ENCODE measurements around the gene HS6ST2.

Gene HS6ST2

GRCh38 chrX:132694382-132694781, 264.0 kb downstream of the HS6ST2 start:
- H3K27ac ChIP-seq = no peak overlapping the region
- no peak for TF ChIP-seq ZFX (IDR thresholded peaks at IDR 0.05)
- TF ChIP-seq, protein P1, sequence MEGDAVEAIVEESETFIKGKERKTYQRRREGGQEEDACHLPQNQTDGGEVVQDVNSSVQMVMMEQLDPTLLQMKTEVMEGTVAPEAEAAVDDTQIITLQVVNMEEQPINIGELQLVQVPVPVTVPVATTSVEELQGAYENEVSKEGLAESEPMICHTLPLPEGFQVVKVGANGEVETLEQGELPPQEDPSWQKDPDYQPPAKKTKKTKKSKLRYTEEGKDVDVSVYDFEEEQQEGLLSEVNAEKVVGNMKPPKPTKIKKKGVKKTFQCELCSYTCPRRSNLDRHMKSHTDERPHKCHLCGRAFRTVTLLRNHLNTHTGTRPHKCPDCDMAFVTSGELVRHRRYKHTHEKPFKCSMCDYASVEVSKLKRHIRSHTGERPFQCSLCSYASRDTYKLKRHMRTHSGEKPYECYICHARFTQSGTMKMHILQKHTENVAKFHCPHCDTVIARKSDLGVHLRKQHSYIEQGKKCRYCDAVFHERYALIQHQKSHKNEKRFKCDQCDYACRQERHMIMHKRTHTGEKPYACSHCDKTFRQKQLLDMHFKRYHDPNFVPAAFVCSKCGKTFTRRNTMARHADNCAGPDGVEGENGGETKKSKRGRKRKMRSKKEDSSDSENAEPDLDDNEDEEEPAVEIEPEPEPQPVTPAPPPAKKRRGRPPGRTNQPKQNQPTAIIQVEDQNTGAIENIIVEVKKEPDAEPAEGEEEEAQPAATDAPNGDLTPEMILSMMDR (conservative IDR thresholded peaks at IDR 0.05) = no peak

- H3K27ac ChIP-seq = no peak overlapping the region
- TF ChIP-seq, protein P1 (conservative IDR thresholded peaks at IDR 0.05) = no peak
- no peak for TF ChIP-seq ZFX (IDR thresholded peaks at IDR 0.05)
Measured at GRCh38 chrX:132692526-132692925, 265.9 kb downstream of the HS6ST2 start.

- no peak overlapping the region for H3K27ac ChIP-seq
- no peak for TF ChIP-seq ZFX (IDR thresholded peaks at IDR 0.05)
- TF ChIP-seq, protein P1 (conservative IDR thresholded peaks at IDR 0.05) = no peak
Measured at GRCh38 chrX:132692066-132692465, 266.4 kb downstream of the HS6ST2 start.

GRCh38 chrX:132689612-132690563, 268.5 kb downstream of the HS6ST2 start:
- TF ChIP-seq, protein P1 (conservative IDR thresholded peaks at IDR 0.05) = no peak
- TF ChIP-seq ZFX (IDR thresholded peaks at IDR 0.05) = no peak
- H3K27ac ChIP-seq = no peak overlapping the region

GRCh38 chrX:132685276-132685675, 273.2 kb downstream of the HS6ST2 start:
- no peak overlapping the region for H3K27ac ChIP-seq
- TF ChIP-seq, protein P1 (conservative IDR thresholded peaks at IDR 0.05) = no peak
- TF ChIP-seq ZFX (IDR thresholded peaks at IDR 0.05) = no peak

GRCh38 chrX:132677233-132677716, 281.2 kb downstream of the HS6ST2 start:
- H3K27ac ChIP-seq = no peak overlapping the region

More at GRCh38 chrX:132677233-132677716, 281.2 kb downstream of the HS6ST2 start:
- TF ChIP-seq, protein P1 (conservative IDR thresholded peaks at IDR 0.05) = no peak
- no peak for TF ChIP-seq ZFX (IDR thresholded peaks at IDR 0.05)
